ENCODE measurements around the gene LIPK.

The LIPK gene

GRCh38 chr10:88788924-88789323 is 82.9 kb downstream of the LIPK start:
- Histone ChIP-seq H3F3A (ENCODE audit: control insufficient read depth, insufficient read depth) (no peaks in the 10 kb centered on the region), H3K4me3 (ENCODE audit: low read length) (no peak overlapping the region), H3K4me2 (ENCODE audit: low read length) (no peak overlapping the region), H4K20me1 (ENCODE audit: control insufficient read depth, insufficient read depth, low read depth, low read length) (no peaks in the 10 kb centered on the region), H3K27me3 (ENCODE audit: control insufficient read depth, low read length) (no peaks in the 10 kb centered on the region), H3K27ac (ENCODE audit: low read depth, low read length) (no peak overlapping the region), H3K4me1 (ENCODE audit: control insufficient read depth, low read length) (no peaks in the 10 kb centered on the region), H3K9me3 (ENCODE audit: control insufficient read depth, insufficient read depth, low read length) (no peaks in the 10 kb centered on the region), H3K79me2 (ENCODE audit: control insufficient read depth, low read length) (no peaks in the 10 kb centered on the region), H3K36me3 (ENCODE audit: control insufficient read depth, low read length) (no peaks in the 10 kb centered on the region), H3K9me2 (replicated peaks; ENCODE audit: control insufficient read depth, low read length) (no peaks in the 10 kb centered on the region)
- TF ChIP-seq EZH2phosphoT487 (IDR thresholded peaks at IDR 0.05; ENCODE audit: borderline replicate concordance, low read length) (no peak), CTCF (IDR thresholded peaks at IDR 0.05; ENCODE audit: low read depth, low read length, poor library complexity, severe bottlenecking) (no peak)

GRCh38 chr10:88791924-88792323 is 85.9 kb downstream of the LIPK start:
- Histone ChIP-seq H3K9me3 (ENCODE audit: control insufficient read depth, insufficient read depth, low read length) (no peaks in the 10 kb centered on the region), H3K9me2 (replicated peaks; ENCODE audit: control insufficient read depth, low read length) (no peaks in the 10 kb centered on the region), H3K36me3 (ENCODE audit: control insufficient read depth, low read length) (no peaks in the 10 kb centered on the region), H3K4me1 (ENCODE audit: control insufficient read depth, low read length) (no peaks in the 10 kb centered on the region), H3K4me2 (ENCODE audit: low read length) (no peak overlapping the region), H3F3A (ENCODE audit: control insufficient read depth, insufficient read depth) (no peaks in the 10 kb centered on the region), H3K4me3 (ENCODE audit: low read length) (no peak overlapping the region), H3K27ac (ENCODE audit: low read depth, low read length) (no peak overlapping the region), H3K27me3 (ENCODE audit: control insufficient read depth, low read length) (no peaks in the 10 kb centered on the region), H3K79me2 (ENCODE audit: control insufficient read depth, low read length) (no peaks in the 10 kb centered on the region), H4K20me1 (ENCODE audit: control insufficient read depth, insufficient read depth, low read depth, low read length) (no peaks in the 10 kb centered on the region)
- peak; percentile 29 for TF ChIP-seq CTCF (IDR thresholded peaks at IDR 0.05; ENCODE audit: low read depth, low read length, poor library complexity, severe bottlenecking)
- TF ChIP-seq EZH2phosphoT487 (IDR thresholded peaks at IDR 0.05; ENCODE audit: borderline replicate concordance, low read length), result no peak

- TF ChIP-seq EZH2phosphoT487 (IDR thresholded peaks at IDR 0.05; ENCODE audit: borderline replicate concordance, low read length) (no peak), CTCF (IDR thresholded peaks at IDR 0.05; ENCODE audit: low read depth, low read length, poor library complexity, severe bottlenecking) (no peak)
- no peaks in the 10 kb centered on the region for H3K79me2 ChIP-seq (ENCODE audit: control insufficient read depth, low read length)
- H3K4me3 ChIP-seq (ENCODE audit: low read length), result no peak overlapping the region
- no peaks in the 10 kb centered on the region for H3K9me3 ChIP-seq (ENCODE audit: control insufficient read depth, insufficient read depth, low read length)
- H3K27ac ChIP-seq (ENCODE audit: low read depth, low read length), result no peak overlapping the region
- H3K4me2 ChIP-seq (ENCODE audit: low read length), result no peak overlapping the region
- H3K9me2 ChIP-seq (replicated peaks; ENCODE audit: control insufficient read depth, low read length), result no peaks in the 10 kb centered on the region
- H3F3A ChIP-seq (ENCODE audit: control insufficient read depth, insufficient read depth), result no peaks in the 10 kb centered on the region
- H4K20me1 ChIP-seq (ENCODE audit: control insufficient read depth, insufficient read depth, low read depth, low read length), result no peaks in the 10 kb centered on the region
- no peaks in the 10 kb centered on the region for H3K27me3 ChIP-seq (ENCODE audit: control insufficient read depth, low read length)
- no peaks in the 10 kb centered on the region for H3K4me1 ChIP-seq (ENCODE audit: control insufficient read depth, low read length)
- H3K36me3 ChIP-seq (ENCODE audit: control insufficient read depth, low read length), result no peaks in the 10 kb centered on the region
These were observed 86.6 kb downstream of the LIPK start for GRCh38 chr10:88792661-88793060.

All from DOHH2 (cell line).